Endothelial cell of umbilical vein (primary cell): ENCODE results near the gene CAPN2.

Experiments
- CTCF ChIP-seq, 2 donors: IDR thresholded peaks; 1 replicate in 1 of 2; 2 replicates in 1 of 2; pipeline ENCODE4 v1.5.1; 2011; ENCODE audit warnings: low read length in 2 of 2, mild to moderate bottlenecking in 2 of 2, moderate library complexity in 2 of 2, control low read depth in 1 of 2, inconsistent platforms in 1 of 2, low read depth in 1 of 2; ENCODE audit not compliant: insufficient read depth in 1 of 2; ENCODE audit errors: extremely low read depth in 1 of 2
- POLR2AphosphoS5 ChIP-seq: IDR thresholded peaks from 2 replicates; pipeline ENCODE4 v1.6.1; 2012; ENCODE audit warnings: low read depth, mild to moderate bottlenecking, control low read depth, low read length, moderate library complexity; ENCODE audit not compliant: insufficient read depth

GRCh38 chr1:223742856-223743517 lies 30.6 kb downstream of the CAPN2 start:
- no peak for TF ChIP-seq CTCF (IDR thresholded peaks at IDR 0.05; ENCODE audit: extremely low read depth in 1 of 2, insufficient read depth in 1 of 2, low read depth in 1 of 2, low read length in 2 of 2)
- peak; percentile 64 for TF ChIP-seq POLR2AphosphoS5
